Measurements from ENCODE around the gene C1orf159.
A peak's percentile ranks its signal among the peaks of the same experiment; 100 is the strongest.
"Not testable (repeated sequence)": the region's sequence is repeated elsewhere in the genome, so short reads cannot be mapped to it uniquely, and the experiment has no call there.

The C1orf159 gene

GRCh38 chr1:1080951-1081310, 35.0 kb downstream of the C1orf159 start:
- TF ChIP-seq CTCF (IDR thresholded peaks at IDR 0.05; ENCODE audit: borderline replicate concordance, extremely low read depth, low read length, poor library complexity, severe bottlenecking) (no peak), EZH2 (IDR thresholded peaks at IDR 0.05; ENCODE audit: borderline replicate concordance, low read depth, low read length, severe bottlenecking) (no peak)
- Histone ChIP-seq H3K4me3 (ENCODE audit: low read depth in 1 of 2, low read length in 2 of 2) (no peak overlapping the region), H3K79me2 (ENCODE audit: insufficient read depth, low read length) (no peaks in the 10 kb centered on the region), H3K4me2 (ENCODE audit: insufficient read depth, low read length) (no peak overlapping the region), H3K9me3 (ENCODE audit: insufficient read depth, low read length, severe bottlenecking) (no peaks in the 10 kb centered on the region), H3K36me3 (ENCODE audit: insufficient read depth, low read length) (no peaks in the 10 kb centered on the region), H4K20me1 (ENCODE audit: insufficient read depth, low read length) (peaks cover 14% of the 10 kb centered on the region), H3K9ac (ENCODE audit: low read depth, low read length) (no peak overlapping the region), H3K27me3 (ENCODE audit: insufficient read depth, low read length, poor library complexity) (peaks cover 7% of the 10 kb centered on the region), H2AFZ (ENCODE audit: low read depth, low read length) (no peak overlapping the region), H3K27ac (ENCODE audit: low read length) (no peak overlapping the region), H3K4me1 (ENCODE audit: insufficient read depth, low read length) (peaks cover 5% of the 10 kb centered on the region; the same call in 1 of the 2 replicates)
- DNase-seq (no peak), ATAC-seq (ENCODE audit: insufficient read depth, low read depth) (no peak)

DNA sequence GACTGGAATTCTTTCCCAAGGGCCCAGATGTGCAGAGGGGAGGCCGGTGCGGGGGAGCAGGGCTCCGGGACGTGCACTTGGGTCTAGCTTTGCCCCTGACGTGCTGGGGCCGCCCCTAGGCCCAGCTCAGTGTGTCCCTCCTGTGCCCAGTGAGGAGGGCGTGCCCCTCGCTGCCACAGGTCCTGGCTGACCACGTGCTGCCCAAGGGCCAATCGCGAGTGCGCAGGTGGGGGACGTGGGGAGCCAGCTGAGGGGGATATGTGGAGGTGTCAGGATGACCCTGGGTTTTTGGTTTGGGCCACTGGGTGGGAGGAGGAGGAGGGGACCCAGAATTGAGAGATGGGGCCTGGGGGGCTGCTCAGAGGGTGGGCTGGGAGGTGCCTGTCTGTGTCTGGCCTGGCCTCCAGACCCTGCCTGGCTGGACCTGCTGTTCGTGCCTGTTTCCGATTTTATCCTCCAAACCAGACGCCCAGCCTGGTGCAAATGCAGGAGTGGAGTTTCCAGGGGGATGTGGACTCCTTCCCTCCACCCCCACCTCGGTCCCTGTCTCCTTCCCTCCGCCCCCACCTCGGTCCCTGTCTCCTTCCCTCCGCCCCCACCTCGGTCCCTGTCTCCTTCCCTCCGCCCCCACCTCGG, 35.6 kb downstream of the C1orf159 start:
- no peak for DNase-seq
- H2AFZ ChIP-seq (ENCODE audit: low read depth, low read length), result no peak overlapping the region
- no peaks in the 10 kb centered on the region for H3K79me2 ChIP-seq (ENCODE audit: insufficient read depth, low read length)
- TF ChIP-seq CTCF (IDR thresholded peaks at IDR 0.05; ENCODE audit: borderline replicate concordance, extremely low read depth, low read length, poor library complexity, severe bottlenecking) (no peak), EZH2 (IDR thresholded peaks at IDR 0.05; ENCODE audit: borderline replicate concordance, low read depth, low read length, severe bottlenecking) (no peak)
- peak; percentile 19 for ATAC-seq (ENCODE audit: insufficient read depth, low read depth)
- H3K9ac ChIP-seq (ENCODE audit: low read depth, low read length), result no peak overlapping the region
- no peak overlapping the region for H3K27ac ChIP-seq (ENCODE audit: low read length)
- peaks cover 7% of the 10 kb centered on the region for H3K27me3 ChIP-seq (ENCODE audit: insufficient read depth, low read length, poor library complexity)
- H3K4me2 ChIP-seq (ENCODE audit: insufficient read depth, low read length), result no peak overlapping the region
- peaks cover 5% of the 10 kb centered on the region; the same call in 1 of the 2 replicates for H3K4me1 ChIP-seq (ENCODE audit: insufficient read depth, low read length)
- H3K4me3 ChIP-seq (ENCODE audit: low read depth in 1 of 2, low read length in 2 of 2), result no peak overlapping the region
- no peaks in the 10 kb centered on the region for H3K9me3 ChIP-seq (ENCODE audit: insufficient read depth, low read length, severe bottlenecking)
- peaks cover 15% of the 10 kb centered on the region for H4K20me1 ChIP-seq (ENCODE audit: insufficient read depth, low read length)
- H3K36me3 ChIP-seq (ENCODE audit: insufficient read depth, low read length), result no peaks in the 10 kb centered on the region

- ATAC-seq (ENCODE audit: insufficient read depth, low read depth) (peak; percentile 79), DNase-seq (peak; percentile 39)
- H3K4me3 ChIP-seq (ENCODE audit: low read depth in 1 of 2, low read length in 2 of 2), result no peak overlapping the region
- peaks cover 7% of the 10 kb centered on the region for H3K27me3 ChIP-seq (ENCODE audit: insufficient read depth, low read length, poor library complexity)
- H3K9ac ChIP-seq (ENCODE audit: low read depth, low read length), result no peak overlapping the region
- 0 out of 2 replicates have a peak overlapping the region, but pooled peaks have one; percentile 20 for H3K4me2 ChIP-seq (ENCODE audit: insufficient read depth, low read length)
- H3K27ac ChIP-seq (ENCODE audit: low read length), result no peak overlapping the region
- peaks cover 5% of the 10 kb centered on the region; the same call in 1 of the 2 replicates for H3K4me1 ChIP-seq (ENCODE audit: insufficient read depth, low read length)
- H4K20me1 ChIP-seq (ENCODE audit: insufficient read depth, low read length), result peaks cover 22% of the 10 kb centered on the region
- TF ChIP-seq CTCF (IDR thresholded peaks at IDR 0.05; ENCODE audit: borderline replicate concordance, extremely low read depth, low read length, poor library complexity, severe bottlenecking), result no peak
- no peak for TF ChIP-seq EZH2 (IDR thresholded peaks at IDR 0.05; ENCODE audit: borderline replicate concordance, low read depth, low read length, severe bottlenecking)
- no peaks in the 10 kb centered on the region for H3K9me3 ChIP-seq (ENCODE audit: insufficient read depth, low read length, severe bottlenecking)
- H3K79me2 ChIP-seq (ENCODE audit: insufficient read depth, low read length), result no peaks in the 10 kb centered on the region
- no peak overlapping the region for H2AFZ ChIP-seq (ENCODE audit: low read depth, low read length)
- no peaks in the 10 kb centered on the region for H3K36me3 ChIP-seq (ENCODE audit: insufficient read depth, low read length)
These were observed 36.3 kb downstream of the C1orf159 start for GRCh38 chr1:1079408-1080121.

- not testable (repeated sequence) for DNase-seq; H3K4me3 ChIP-seq (ENCODE audit: low read depth in 1 of 2, low read length in 2 of 2); H3K36me3 ChIP-seq (ENCODE audit: insufficient read depth, low read length); H3K27ac ChIP-seq (ENCODE audit: low read length); H3K9me3 ChIP-seq (ENCODE audit: insufficient read depth, low read length, severe bottlenecking); H3K4me1 ChIP-seq (ENCODE audit: insufficient read depth, low read length); H3K9ac ChIP-seq (ENCODE audit: low read depth, low read length); H3K4me2 ChIP-seq (ENCODE audit: insufficient read depth, low read length); H3K27me3 ChIP-seq (ENCODE audit: insufficient read depth, low read length, poor library complexity); H3K79me2 ChIP-seq (ENCODE audit: insufficient read depth, low read length); H2AFZ ChIP-seq (ENCODE audit: low read depth, low read length); ATAC-seq (ENCODE audit: insufficient read depth, low read depth)
- peaks cover 23% of the 10 kb centered on the region for H4K20me1 ChIP-seq (ENCODE audit: insufficient read depth, low read length)
These were observed 38.5 kb downstream of the C1orf159 start for GRCh38 chr1:1077396-1077795.

Data from DND-41 (cell line).